Endothelial cell of hepatic sinusoid (primary cell): ENCODE data around the gene MAN2B2.
"Not testable (repeated sequence)": the region's sequence is repeated elsewhere in the genome, so short reads cannot be mapped to it uniquely, and the experiment has no call there.

ENCODE experiments used
- in situ Hi-C: cut with HindIII; loops from 2 replicates; pipeline ENCODE4 v1.10.0; 2017; ENCODE audit warnings: low sequenced_read_pairs

The MAN2B2 gene

DNA sequence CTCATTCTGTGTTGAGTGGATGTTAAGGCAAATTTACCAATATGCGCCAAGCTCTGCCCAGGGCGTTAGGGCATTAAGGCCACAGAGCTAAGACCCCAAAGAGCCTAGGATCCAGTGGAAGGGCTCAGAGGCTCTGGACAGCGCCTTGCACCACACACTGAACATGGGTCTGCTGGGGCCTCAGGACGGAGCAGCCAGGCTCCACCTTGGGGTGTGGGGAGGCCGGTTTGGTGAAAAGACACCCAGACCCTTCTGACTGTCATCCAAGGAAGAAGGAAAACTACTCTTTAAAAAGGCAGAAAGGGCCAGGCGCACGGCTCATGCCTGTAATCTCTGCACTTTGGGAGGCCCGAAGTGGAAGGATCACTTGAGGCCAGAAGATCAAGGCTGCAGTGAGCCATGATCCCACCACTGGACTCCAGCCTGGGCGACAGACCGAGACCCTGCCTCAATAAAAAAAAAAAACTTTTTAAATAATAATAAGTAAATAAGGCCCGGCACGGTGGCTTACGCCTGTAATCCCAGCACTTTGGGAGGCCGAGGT is 64.2 kb downstream of the MAN2B2 start:
- in situ Hi-C loops: no loop called here

DNA sequence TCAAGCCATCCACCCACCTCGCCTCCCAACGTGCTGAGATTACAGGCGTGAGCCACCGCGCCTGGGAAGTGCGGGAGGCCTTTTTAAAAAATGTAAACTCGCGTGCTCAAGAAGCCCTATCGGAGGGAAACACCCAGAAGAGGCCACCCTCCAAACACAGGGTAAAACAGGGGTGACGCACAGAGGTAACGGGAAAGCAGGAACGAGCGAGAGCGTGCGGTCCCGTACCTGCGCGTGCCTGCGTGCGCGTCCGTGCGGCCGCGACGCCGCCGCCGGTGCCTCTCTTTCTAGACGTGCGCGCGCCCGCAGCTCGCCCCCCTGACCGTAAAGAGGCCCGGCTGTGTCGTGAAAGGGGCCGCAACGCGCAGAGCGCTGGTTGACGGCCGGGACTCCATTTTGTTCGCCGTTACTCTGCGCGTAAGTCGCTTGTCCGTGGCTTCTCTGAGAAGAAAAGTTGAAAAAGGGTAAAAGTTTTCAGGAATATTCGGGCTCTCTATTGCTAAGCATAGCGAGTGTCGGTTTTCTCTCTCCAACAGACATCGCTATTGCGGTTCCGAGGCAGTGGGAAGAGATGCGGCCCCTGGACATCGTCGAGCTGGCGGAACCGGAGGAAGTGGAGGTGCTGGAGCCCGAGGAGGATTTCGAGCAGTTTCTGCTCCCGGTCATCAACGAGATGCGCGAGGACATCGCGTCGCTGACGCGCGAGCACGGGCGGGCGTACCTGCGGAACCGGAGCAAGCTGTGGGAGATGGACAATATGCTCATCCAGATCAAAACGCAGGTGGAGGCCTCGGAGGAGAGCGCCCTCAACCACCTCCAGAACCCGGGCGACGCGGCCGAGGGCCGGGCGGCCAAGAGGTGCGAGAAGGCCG is 65.5 kb downstream of the MAN2B2 start, which contains the start of gene MRFAP1:
Gene MRFAP1, plus strand, starts transcription at position 394 of the 872 bp plus-strand sequence. Its CDS starts 178 bp downstream, at position 572.
- in situ Hi-C loops: no loop called here

DNA sequence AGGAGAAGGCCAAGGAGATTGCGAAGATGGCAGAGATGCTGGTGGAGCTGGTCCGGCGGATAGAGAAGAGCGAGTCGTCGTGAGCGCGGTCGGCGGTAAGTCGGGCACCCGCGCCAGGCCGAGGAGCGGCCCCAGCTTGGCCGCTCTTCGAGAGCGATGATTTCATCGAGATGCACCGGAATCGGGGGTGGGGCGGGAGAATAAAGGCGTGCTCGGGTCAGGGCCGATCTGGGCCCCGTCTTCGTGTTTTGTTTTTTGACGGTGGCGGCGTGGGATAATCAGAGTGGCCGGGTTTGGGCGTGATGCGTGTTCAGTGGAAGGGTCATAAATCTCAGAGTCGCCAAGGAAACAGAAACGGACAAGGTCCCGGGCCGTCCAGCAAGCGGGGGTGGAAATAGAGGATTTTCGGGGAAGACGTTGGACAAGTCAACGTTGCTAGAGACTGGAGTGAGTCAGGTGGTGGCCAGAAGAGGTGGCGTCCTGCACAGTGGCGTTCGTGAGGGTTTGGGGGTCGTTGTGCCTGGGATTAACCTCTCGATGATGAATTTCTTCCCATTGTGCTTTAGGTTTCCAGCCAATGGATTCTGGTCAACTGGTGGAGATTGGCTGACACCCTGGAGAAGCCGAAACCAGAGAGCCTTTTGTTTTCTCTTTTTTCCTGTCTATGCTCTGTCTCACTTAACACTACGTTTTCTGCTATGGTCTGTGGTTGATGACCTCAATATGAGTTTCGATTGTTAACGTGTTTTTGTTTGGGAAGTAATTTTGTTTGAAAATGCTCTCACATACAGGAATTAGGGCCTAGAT is 66.4 kb downstream of the MAN2B2 start:
- in situ Hi-C loops: no loop called here

DNA sequence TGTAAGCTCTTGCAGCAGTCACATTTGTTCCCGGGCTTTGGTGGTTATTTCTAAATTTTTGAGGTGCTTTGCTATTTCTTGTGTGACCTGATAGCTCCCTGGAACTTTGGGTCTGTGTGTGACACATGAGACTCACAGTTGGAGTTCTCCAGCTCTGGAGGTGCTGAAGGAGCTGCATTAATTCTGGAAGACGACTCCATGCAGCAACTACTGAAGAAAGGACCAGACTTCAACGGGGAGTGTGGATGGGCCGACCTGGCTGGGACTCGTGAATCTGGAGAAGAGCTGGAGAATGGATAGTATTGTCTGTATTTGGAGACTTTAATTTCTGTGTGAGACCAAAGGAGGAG is 67.0 kb downstream of the MAN2B2 start:
- in situ Hi-C loops: no loop called here

DNA sequence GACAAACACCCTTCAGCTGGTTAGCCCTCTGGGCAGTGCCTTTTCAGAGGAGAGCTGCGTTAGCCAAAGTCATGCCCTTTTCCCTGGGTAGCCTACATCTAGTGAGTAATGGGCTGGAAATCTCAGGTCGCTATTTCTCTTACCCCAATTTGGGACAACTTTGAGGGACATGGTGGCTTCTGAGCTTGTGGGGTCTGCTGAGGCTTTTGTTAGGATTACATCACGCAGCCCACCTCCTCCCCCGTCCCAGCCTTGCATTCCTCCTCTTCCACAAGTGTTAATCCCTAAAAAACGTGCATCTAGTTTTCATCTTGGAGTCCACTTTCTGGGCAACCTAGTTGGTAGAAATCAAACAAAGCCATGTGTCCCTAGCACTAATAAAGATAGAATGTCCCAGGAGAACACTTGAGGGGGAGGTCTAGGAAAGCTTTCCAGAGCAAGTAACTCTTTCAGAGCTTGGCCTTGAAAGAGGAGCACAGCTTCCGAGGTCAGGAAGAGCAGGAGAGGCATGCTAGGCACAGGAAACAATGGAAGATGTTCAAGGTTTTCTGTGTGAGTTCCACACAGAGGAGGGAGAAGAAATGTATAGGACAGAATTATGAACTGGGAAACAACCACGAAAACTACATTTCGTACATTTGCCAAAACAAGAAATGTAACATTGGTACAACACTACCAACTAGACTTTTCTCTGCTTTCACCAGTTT is 68.3 kb downstream of the MAN2B2 start:
- in situ Hi-C loops: no loop called here

DNA sequence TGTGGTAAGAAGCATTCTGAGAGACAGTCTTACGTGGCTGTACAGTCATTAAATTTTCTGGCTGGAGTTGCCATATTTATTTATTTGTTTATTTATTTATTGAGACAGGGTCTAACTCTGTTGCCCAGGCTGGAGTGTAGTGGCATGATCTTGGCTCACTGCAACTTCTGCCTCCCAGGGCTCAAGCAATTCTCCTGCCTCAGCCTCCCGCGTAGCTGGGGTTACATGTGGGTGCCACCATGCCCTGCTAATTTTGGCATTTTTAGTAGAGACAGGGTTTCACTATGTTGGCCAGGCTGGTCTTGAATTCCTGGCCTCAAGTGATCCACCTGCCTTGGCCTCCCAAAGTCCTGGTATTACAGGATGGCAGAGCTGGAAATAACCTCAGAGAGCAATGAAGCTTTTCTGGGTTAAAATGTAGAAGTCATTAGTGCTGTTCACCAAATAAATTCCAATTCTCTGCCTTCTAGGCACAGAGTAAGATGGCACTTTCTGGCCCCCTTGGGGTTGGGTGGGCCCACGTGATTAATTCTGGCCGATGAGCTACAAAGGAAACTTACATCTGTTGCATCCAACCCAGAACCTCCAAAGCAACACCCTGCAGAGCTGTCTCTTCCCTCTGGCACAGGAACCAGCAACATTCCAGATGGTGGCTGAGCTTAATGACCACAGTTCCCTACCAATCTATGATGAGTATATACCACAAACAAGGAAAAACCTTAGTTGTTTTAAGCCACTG is 70.0 kb downstream of the MAN2B2 start:
- in situ Hi-C loops: no loop called here

DNA sequence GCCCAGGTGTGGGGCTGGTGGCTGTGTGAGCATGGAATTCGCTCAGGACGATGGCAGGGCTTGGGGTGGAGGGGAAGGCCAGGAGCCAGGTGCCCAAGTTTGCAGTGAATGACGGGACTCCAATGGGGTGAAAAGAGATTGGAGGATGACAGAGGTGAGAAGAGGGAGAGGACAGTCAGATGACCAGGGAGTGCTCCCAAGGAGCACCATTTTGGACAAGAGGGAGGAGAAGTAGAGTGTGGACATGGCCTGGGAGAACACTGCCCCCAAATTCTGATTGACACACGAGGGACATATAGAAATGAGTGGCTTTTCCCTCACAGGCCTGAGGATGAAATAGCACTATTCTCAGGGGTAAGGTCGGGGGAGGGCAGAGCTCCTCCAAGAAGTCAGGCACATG is 72.2 kb downstream of the MAN2B2 start:
- in situ Hi-C loops: no loop called here

DNA sequence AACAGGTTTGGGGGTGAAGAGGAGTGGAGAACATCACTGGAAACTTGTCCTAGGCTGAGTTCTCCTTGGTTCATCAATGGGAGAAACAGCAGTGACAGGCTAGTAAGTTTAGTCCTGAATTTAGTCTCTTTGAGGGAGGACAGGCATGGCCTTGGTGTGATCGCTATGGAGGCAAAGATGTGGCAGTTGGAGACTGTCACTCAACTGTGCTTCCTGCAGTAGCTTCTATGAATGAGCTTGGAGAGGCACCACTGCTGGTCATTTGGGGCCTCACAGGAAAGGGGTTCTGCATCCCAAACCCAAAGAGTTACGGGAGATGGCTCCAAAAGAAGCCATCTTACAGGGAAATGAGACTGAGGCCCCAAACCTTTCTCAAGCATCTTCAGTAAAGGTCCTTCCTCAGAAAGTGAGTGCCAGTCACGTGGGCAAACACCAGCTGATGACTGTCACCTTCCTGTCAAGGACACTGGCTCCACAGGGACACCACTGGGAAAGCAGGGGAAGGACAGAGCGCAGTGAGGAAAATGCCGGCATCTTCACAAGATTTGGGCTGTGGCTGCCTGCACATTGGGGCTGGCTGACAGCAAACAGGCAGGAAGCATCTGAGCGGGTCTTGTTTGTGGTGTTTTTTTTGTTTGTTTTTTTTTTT is 72.7 kb downstream of the MAN2B2 start:
- in situ Hi-C loops: no loop called here

DNA sequence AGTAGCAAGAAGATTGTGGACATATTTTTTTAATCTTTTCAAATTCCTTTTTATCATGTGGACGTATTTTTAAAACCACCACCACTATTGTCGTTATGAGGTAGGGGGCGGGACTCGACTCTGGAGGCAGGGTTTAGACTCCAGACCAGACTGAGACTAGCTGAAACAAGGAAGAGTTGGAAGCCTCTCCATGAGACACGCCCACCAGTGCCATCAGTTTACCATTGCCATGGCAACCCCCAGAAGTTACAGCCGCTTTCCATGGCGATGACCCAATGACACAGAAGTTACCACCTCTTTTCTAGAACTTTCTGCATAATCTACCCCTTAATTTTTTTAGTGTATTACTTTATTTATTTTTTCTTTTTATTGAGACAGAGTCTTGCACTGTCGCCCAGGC is 74.2 kb downstream of the MAN2B2 start:
- in situ Hi-C loops: no loop called here

DNA sequence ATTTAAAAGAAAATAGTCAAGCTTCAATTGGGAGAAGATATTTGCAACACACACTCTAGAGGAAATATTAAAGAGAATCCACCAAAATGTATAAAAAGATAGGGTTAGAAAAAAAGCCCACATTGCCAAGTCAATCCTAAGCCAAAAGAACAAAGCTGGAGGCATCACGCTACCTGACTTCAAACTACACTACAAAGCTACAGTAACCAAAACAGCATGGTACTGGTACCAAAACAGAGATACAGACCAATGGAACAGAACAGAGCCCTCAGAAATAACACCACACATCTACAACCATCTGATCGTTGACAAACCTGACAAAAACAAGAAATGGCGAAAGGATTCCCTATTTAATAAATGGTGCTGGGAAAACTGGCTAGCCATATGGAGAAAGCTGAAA is 79.2 kb downstream of the MAN2B2 start:
- in situ Hi-C loops: not testable (repeated sequence)

DNA sequence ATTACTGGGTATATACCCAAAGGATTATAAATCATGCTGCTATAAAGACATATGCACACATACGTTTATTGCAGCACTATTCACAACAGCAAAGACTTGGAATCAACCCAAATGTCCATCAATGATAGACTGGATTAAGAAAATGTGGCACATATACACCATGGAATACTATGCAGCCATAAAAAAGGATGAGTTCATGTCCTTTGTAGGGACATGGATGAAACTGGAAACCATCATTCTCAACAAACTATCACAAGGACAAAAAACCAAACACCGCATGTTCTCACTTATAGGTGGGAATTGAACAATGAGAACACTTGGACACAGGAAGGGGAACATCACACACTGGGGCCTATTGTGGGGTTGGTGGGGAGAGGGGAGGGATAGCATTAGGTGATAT is 80.3 kb downstream of the MAN2B2 start:
- in situ Hi-C loops: not testable (repeated sequence)

DNA sequence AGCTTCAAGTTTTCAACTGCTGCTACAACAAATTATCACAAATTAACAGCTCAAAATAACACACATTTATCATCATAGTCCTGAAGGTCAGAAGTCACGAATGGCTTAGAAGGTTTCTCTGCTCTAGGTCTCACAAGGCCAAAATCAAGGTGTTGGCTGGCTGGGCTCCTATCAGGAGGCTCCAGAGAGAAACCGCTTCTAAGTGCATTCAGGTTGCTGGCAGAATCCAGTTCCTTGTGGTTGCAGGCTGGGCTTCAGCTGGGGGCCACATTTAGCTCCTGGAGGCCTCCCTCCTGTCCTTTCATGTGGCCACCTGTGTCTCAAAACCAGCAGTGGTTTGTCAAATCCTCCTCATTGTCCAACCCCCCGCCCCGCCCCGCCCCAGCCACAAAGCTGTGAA is 80.9 kb downstream of the MAN2B2 start:
- in situ Hi-C loops: no loop called here

DNA sequence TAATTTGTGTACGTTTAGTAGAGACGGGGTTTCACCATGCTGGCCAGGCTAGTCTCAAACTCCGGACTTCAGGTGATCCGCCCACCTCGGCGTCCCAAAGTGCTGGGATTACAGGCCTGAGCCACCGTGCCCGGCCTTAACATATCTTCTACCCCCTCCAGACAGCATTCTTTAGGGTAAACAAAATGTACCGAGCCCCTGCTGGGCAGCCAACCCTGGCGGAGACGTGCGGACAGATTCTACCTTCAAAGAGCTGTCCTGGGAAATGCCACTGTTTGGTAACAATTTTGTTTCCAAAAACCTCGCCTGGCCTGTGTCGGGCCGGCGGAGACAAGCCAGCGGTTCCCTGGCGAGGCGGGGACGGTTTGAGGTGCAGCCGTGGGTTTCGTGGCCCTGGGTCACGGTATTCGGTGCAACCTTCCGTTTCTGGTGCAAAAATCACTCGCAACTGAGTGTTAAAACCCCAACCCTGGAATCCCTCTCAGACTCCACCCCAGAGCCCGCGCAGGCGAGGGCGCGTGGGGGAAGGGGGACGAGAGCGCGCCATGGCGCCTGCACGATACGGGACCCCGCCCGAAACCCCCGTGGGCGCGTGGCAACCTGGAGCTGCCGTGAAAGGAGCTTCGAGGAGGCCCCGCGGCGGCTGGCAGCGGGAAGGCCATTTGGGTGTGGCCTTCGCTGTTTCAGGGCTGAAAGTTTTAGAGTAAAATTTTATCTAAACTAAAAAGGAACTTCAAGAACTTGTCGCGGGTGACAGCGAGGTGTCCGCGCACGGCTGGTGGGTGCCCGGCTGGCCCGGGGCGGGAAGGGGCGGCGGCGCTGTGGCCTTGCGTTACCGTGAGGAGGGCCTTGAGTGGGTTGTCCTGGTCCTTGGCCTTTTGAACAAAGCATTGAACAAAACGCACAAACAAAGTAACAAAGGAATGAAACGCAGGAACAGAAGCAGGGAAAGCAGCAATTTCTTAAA is 82.5 kb downstream of the MAN2B2 start:
- in situ Hi-C loops: no loop called here

DNA sequence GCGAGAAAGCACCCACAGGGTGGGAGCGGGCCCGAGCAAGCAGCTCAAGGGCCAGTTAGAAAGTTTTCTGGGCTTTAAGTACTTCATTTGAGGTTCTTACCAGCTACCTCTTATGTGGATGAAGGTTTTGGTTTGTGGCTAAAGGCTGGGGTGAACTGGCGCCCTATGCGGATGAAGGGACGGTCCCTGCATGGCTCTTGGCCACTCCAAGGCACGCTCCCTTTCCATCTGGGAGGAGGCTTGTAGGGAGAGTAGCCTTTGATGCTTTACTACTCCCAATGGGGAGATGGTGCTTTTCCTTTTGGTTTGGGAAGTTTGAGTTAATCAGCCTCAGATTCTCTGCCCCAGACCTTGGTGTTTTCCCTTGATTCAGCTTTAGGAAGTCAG is 83.2 kb downstream of the MAN2B2 start:
- in situ Hi-C loops: no loop called here

DNA sequence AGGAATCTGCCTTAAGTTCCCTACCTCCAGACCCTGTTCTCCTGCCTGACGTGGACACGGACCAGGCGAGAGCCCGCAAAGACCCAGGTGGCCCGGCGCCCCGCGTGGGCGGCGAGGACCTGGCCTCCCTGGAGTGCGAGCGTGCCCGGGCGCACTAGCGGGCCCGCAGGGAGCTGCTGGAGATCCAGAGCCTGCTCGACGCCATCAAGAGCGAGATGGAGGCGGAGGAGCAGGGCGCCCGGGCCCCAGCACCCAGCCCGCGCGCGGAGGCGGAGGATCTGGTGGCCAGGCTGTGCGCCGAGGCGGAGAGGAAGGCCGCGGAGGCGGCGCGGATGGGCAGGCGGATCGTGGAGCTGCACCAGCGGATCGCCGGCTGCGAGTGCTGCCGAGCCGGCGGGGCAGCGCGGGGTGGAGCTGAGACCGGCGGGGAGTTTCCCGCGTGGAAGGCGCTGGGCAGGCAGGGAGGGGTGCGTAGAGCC is 83.6 kb downstream of the MAN2B2 start:
- in situ Hi-C loops: no loop called here

DNA sequence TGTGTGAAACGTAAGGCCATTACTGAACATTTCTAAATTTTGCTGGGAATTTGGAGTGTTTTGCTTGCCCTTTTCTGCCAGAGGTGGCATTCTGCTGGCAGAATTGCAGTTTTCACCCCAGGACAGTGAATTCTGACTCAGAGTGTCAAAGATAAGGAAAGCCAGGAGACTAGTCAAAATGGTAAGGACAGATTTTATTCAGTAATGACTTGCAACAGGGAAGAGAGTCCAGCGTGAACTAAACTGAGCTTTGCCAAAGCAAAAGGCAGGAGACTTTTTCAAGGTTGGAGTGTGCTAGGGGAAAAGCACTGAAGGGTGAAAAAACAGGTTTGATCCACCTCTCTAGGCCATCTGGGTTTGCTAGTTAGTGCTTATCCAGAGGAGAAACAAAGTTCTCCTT is 84.9 kb downstream of the MAN2B2 start:
- in situ Hi-C loops: loop anchor here (5.0 kb wide), 3 partner anchors 58 to 88 kb away; no protein-coding TSS in a partner anchor

DNA sequence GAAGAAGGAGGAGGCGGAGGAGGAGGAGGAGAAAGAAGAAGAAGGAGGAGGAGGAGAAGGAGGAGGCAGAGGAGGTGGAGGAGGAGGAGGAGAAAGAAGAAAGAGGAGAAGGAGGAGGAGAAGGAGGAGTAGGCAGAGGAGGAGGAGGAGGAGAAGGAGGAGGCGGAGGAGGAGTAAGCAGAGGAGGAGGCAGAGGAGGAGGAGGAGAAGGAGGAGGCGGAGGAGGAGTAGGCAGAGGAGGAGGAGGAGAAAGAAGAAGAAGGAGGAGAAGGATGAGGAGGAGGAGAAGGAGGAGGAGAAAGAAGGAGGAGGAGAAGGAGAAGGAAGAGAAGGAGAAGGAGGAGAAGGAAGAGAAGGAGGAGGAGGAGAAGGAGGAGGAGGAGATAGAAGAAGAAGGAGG is 85.4 kb downstream of the MAN2B2 start:
- in situ Hi-C loops: loop anchor here (5.0 kb wide), 3 partner anchors 58 to 88 kb away; no protein-coding TSS in a partner anchor

DNA sequence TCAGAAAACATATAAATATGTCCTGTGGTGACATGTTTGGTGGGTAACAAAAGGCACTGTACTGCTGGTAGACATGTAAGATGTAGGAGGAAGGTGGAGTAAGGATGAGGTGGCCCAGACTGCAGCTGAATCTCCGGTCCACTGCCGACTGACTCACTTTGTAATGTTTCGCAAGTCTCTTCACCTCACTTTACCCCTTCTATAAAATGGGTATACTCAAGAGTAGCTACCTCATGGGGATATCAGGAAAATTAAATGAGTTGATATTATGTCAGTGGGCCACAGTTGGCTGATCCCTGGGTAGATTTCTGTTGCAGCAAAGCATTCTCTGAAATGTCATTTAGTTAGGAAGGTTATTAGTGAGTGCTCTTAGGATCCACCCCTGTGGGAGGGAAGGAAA is 87.6 kb downstream of the MAN2B2 start:
- in situ Hi-C loops: loop anchor here (5.0 kb wide), 3 partner anchors 60 to 90 kb away; no protein-coding TSS in a partner anchor
